K562 (cell line): Measurements from ENCODE around the gene CEP192. TPM values are rescaled to one million over a fixed set of nuclear protein-coding genes. Genes with fewer than 3 reads are reported as not detected.

Experiments used
- ATAC-seq: fragments of 200-7000 bp; cut with Tn5 transposase; 3 replicates; pipeline ENCODE4 v1.9.1; 2020; ENCODE audit warnings: moderate library complexity
- BruUV-seq: library from RNA; stranded (reverse); fragments of 400-500 nt; replicated peaks from 2 replicates; lab custom pipeline; 2021; lab: Mats Ljungman, UMichigan
- CTCF ChIA-PET: fragments of 300-600 bp; formaldehyde crosslinking; extraction: SDS; loops from one replicate; lab custom pipeline; 2021; ENCODE audit warnings: low intra/inter-chr PET ratio; lab: Yijun Ruan, JAX
- POLR2A ChIA-PET: fragments of 300-600, 350-650 bp; sonication (Branson Sonifier 250); formaldehyde crosslinking; extraction: SDS; loops from one replicate; lab custom pipeline; 2021; ENCODE audit warnings: antibody characterized with exemption, inconsistent platforms; lab: Yijun Ruan, JAX
- DNase-seq, 4 experiments: peaks; one replicate each; pipeline versions ENCODE4 v3.0.0 to v3.0.0-alpha.2; 2011 to 2018; ENCODE audit warnings: low spot score in 3 of 4, mixed read lengths in 3 of 4; ENCODE audit errors: extremely low read depth in 1 of 4
- FAIRE-seq: peaks from 2 replicates; lab custom pipeline; 2011; peaks lifted over from hg19 to GRCh38; lab: Jason Lieb, UNC
- H2AFZ ChIP-seq: 2 replicates; pipeline ENCODE4 v1.6.0; 2011; ENCODE audit warnings: low read depth, low read length, control low read depth, inconsistent platforms
- H3K27ac ChIP-seq: fragments of 200-600 bp; 3 replicates; pipeline ENCODE4 v1.8.0; 2011; ENCODE audit warnings: low read depth, mild to moderate bottlenecking, control low read depth, inconsistent platforms, low read length, moderate library complexity, mixed read lengths; ENCODE audit errors: extremely low read depth
- H3K27me3 ChIP-seq, 2 experiments: fragments of 300-600 bp in 1 of 2; 2 replicates in 1 of 2; 3 replicates in 1 of 2; pipeline versions ENCODE4 v1.6.0 to v1.8.0; 2011; ENCODE audit warnings: inconsistent platforms in 2 of 2, low read length in 2 of 2, mild to moderate bottlenecking in 1 of 2, mixed read lengths in 1 of 2, moderate library complexity in 1 of 2; ENCODE audit not compliant: control insufficient read depth in 2 of 2, insufficient read depth in 2 of 2
- H3K36me3 ChIP-seq: fragments of 300-600 bp; 3 replicates; pipeline ENCODE4 v1.8.0; 2011; ENCODE audit warnings: mild to moderate bottlenecking, low read length, inconsistent platforms; ENCODE audit not compliant: control insufficient read depth, insufficient read depth
- H3K4me1 ChIP-seq, 2 experiments: fragments of 200-600 bp in 1 of 2; replicated peaks in 1 of 2; 2 replicates in 1 of 2; 3 replicates in 1 of 2; pipeline versions ENCODE4 v1.5.1 to v1.8.0; 2011; ENCODE audit warnings: inconsistent platforms in 2 of 2, low read length in 2 of 2, mild to moderate bottlenecking in 1 of 2, mixed read lengths in 1 of 2, moderate library complexity in 1 of 2; ENCODE audit not compliant: control insufficient read depth in 2 of 2, insufficient read depth in 2 of 2
- H3K4me2 ChIP-seq: 2 replicates; pipeline ENCODE4 v1.6.1; 2011; ENCODE audit warnings: low read length, control low read depth, inconsistent platforms, mixed read lengths; ENCODE audit not compliant: insufficient read depth
- H3K4me3 ChIP-seq: fragments of 200-600 bp; sonication (generic), shearing (Covaris generic); 2 replicates; pipeline ENCODE4 v1.5.1; 2016; ENCODE audit warnings: control low read depth, inconsistent platforms
- H3K79me2 ChIP-seq: fragments of 200-600 bp; 3 replicates; pipeline ENCODE4 v1.8.0; 2011; ENCODE audit warnings: low read length, inconsistent platforms; ENCODE audit not compliant: control insufficient read depth, insufficient read depth
- H3K9ac ChIP-seq, 2 experiments: 2 replicates each; pipeline versions ENCODE4 v1.6.0 to v1.6.1; 2011; ENCODE audit warnings: low read depth in 2 of 2, low read length in 2 of 2, control low read depth in 1 of 2, inconsistent platforms in 1 of 2, mild to moderate bottlenecking in 1 of 2, mixed read lengths in 1 of 2; ENCODE audit not compliant: insufficient read depth in 1 of 2
- H3K9me1 ChIP-seq: one replicate; pipeline ENCODE4 v1.6.0; 2011; ENCODE audit warnings: inconsistent platforms, mild to moderate bottlenecking, low read length, moderate library complexity; ENCODE audit not compliant: control insufficient read depth, insufficient read depth
- H3K9me3 ChIP-seq: replicated peaks from 2 replicates; pipeline ENCODE4 v1.5.1; 2011; ENCODE audit warnings: low read depth, low read length, inconsistent platforms; ENCODE audit not compliant: control insufficient read depth, insufficient read depth
- H4K20me1 ChIP-seq: replicated peaks from 2 replicates; pipeline ENCODE4 v1.6.1; 2011; ENCODE audit warnings: low read length, inconsistent platforms, mixed read lengths; ENCODE audit not compliant: control insufficient read depth, insufficient read depth
- HOXB6 ChIP-seq: fragments of 250-450 bp; sonication (Bioruptor Pico); IDR thresholded peaks from 2 replicates; pipeline ENCODE4 v1.5.1; 2022; ENCODE audit warnings: mild to moderate bottlenecking, borderline replicate concordance
- NCOA1 ChIP-seq: fragments of 450-650 bp; IDR thresholded peaks from 2 replicates; pipeline ENCODE4 v1.6.1; 2016; ENCODE audit warnings: low read depth
- RBM14 ChIP-seq: fragments of 200-400 bp; formaldehyde crosslinking; IDR thresholded peaks from 2 replicates; pipeline ENCODE4 v1.6.1; 2018; ENCODE audit warnings: low read depth, mild to moderate bottlenecking, low read length, moderate library complexity, borderline replicate concordance; ENCODE audit not compliant: insufficient read depth
- ZNF696 ChIP-seq: fragments of 250-450 bp; sonication (Bioruptor Pico); conservative IDR thresholded peaks from 2 replicates; pipeline ENCODE4 v1.4.0; 2020; ENCODE audit warnings: mild to moderate bottlenecking, moderate library complexity
- WGBS: fragments of 100-300 bp; shearing (Covaris generic); methylation state at CpG from one replicate; pipeline ENCODE4 v1.1.6; 2016; ENCODE audit warnings: low coverage, mixed read lengths; ENCODE audit not compliant: insufficient coverage; ENCODE audit errors: missing lambda C conversion rate; 5-methylcytosine and 5-hydroxymethylcytosine counted together
- in situ Hi-C: fragments of 300-500 bp; cut with MboI; formaldehyde crosslinking; loops from 4 replicates; pipeline ENCODE4 v1.15.0; 2018; ENCODE audit warnings: inconsistent platforms, mixed read lengths
- intact Hi-C: fragments of 100-400 bp; cut with micrococcal nuclease; formaldehyde crosslinking; loops from 2 replicates; pipeline ENCODE4 v1.14.2; 2022
- polyA plus RNA-seq, 8 experiments: library from polyadenylated mRNA; depleted of rRNA in 4 of 8; stranded (reverse) in 5 of 8; unstranded in 3 of 8; fragments of >200 nt; fragmentation: Nextera tagmentation in 2 of 8; fragmentation: Illumina TruSeq in 1 of 8; extraction: Ambion mirVana in 2 of 8; extraction: Trizol in 1 of 8; gene quantifications; 2 replicates each; pipeline versions ENCODE4 v1.2.1 to v1.2.3, GENCODE V29; 2011 to 2014; ENCODE audit warnings: inconsistent platforms in 1 of 8, missing spikeins in 1 of 8
- total RNA-seq, 7 experiments: library from RNA; depleted of rRNA in 6 of 7; stranded (reverse); fragments of >200 nt in 6 of 7; fragmentation: Illumina TruSeq in 2 of 7; extraction: Trizol in 2 of 7; gene quantifications; 2 replicates each; pipeline versions ENCODE4 v1.2.1 to v1.2.3, GENCODE V29; 2011 to 2021; ENCODE audit warnings: low replicate concordance in 1 of 7
- TF ChIP-seq, protein P1 (sequence below): fragments of 450-650 bp; IDR thresholded peaks from 2 replicates; pipeline ENCODE4 v1.6.1; 2017; ENCODE audit warnings: antibody characterized with exemption
- TF ChIP-seq, protein P2 (sequence below): fragments of 450-650 bp; IDR thresholded peaks from 2 replicates; pipeline ENCODE4 v1.6.1; 2018; ENCODE audit not compliant: partially characterized antibody
- TF ChIP-seq, protein P3 (sequence below): fragments of 250-450 bp; sonication (Bioruptor Pico); IDR thresholded peaks from 2 replicates; pipeline ENCODE4 v1.5.0; 2021; ENCODE audit warnings: mild to moderate bottlenecking, borderline replicate concordance
- TF ChIP-seq, protein P4 (sequence below), 2 experiments: fragments of 450-650 bp in 1 of 2; IDR thresholded peaks; 2 replicates each; pipeline ENCODE4 v1.6.1; 2011 to 2017; ENCODE audit warnings: low read depth in 2 of 2, antibody characterized with exemption in 1 of 2, borderline replicate concordance in 1 of 2, low read length in 1 of 2, mild to moderate bottlenecking in 1 of 2, mixed read lengths in 1 of 2; ENCODE audit not compliant: control insufficient read depth in 1 of 2

Gene CEP192
- total and polyA plus RNA-seq, 9 of the 15 experiments (the other 6 are each of a cell fraction or from before 2014, with no cell fraction given) = 14.4 to 54.4 (median 35.8) TPM

DNA sequence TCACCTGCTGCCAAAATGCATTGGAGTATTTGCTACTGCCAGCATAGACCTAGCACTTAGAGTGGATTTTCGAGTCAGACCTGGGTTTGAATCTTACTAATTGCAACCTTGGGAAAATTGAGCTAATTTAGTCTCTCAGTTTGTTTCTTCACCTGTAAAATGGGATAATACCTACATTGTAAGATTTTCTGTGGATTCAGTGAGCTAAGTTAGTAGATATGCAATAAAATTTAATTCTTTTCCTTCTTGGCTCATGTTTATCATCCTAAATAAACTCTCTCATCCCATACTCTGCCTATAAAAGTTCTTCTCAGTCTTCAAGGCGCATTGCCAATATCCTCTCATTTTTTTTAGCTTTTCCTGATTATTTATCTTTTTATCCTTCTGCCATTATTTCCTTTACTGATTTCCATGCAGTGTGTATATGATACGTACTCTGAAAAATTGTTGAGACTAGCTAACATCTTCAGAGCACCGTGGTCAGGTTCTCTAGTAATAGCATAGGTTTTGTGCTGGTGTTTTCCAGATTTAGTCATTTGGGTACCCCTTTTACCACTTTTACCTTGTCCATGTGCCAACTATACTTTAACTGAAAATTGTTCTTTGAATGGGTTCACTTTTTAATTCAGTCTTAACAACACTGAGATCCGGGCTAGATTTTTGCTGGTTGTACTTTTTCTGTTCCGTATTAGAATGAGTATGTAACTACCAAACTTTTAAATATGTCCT is 7.3 kb downstream of the CEP192 start:
- ChIA-PET CTCF (no interaction called here), POLR2A (interaction anchor here (0.5 to 1.1 kb wide), 2 partner anchors 9 to 296 kb away, joined by 3 to 5 read pairs; partner anchors contain the start of gene CEP76)
- H3K27ac ChIP-seq = 0 out of 3 replicates have a peak overlapping the region, but pooled peaks have one; percentile 24
- in situ Hi-C loops (no loop called here), intact Hi-C loops (loop anchor here (10.0 kb wide), 1 partner anchor 114 kb away; the partner anchor contains the start of gene PTPN2)
- DNase-seq (no peak), FAIRE-seq (no peak), ATAC-seq (no peak)
- H3K36me3 ChIP-seq = peaks cover 72% of the 10 kb centered on the region
- BruUV-seq = no TSS peak
- H4K20me1 ChIP-seq = peaks cover 28% of the 10 kb centered on the region
- peaks cover 14% of the 10 kb centered on the region; the same call in 1 of the 2 replicates for H3K9me3 ChIP-seq
- no peaks in the 10 kb centered on the region for H3K27me3 ChIP-seq
- H3K79me2 ChIP-seq = peaks cover 86% of the 10 kb centered on the region
- no peak overlapping the region; a peak in 1 of 4 replicates for H3K9ac ChIP-seq
- H3K4me1 ChIP-seq = peaks cover 18 to 25% of the 10 kb centered on the region in 2 experiments
- no peak overlapping the region for H3K4me2 ChIP-seq
- H2AFZ ChIP-seq = no peak overlapping the region
- H3K9me1 ChIP-seq = peaks cover 6% of the 10 kb centered on the region
- no peak overlapping the region for H3K4me3 ChIP-seq
- WGBS = 79% methylated on average over 6 of the region's 6 CpGs
- no peak for TF ChIP-seq RBM14
- TF ChIP-seq, protein P1, sequence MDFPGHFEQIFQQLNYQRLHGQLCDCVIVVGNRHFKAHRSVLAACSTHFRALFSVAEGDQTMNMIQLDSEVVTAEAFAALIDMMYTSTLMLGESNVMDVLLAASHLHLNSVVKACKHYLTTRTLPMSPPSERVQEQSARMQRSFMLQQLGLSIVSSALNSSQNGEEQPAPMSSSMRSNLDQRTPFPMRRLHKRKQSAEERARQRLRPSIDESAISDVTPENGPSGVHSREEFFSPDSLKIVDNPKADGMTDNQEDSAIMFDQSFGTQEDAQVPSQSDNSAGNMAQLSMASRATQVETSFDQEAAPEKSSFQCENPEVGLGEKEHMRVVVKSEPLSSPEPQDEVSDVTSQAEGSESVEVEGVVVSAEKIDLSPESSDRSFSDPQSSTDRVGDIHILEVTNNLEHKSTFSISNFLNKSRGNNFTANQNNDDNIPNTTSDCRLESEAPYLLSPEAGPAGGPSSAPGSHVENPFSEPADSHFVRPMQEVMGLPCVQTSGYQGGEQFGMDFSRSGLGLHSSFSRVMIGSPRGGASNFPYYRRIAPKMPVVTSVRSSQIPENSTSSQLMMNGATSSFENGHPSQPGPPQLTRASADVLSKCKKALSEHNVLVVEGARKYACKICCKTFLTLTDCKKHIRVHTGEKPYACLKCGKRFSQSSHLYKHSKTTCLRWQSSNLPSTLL = no peak
- no peak for TF ChIP-seq ZNF696 (CRISPR knock-in tag)
- TF ChIP-seq, protein P2, sequence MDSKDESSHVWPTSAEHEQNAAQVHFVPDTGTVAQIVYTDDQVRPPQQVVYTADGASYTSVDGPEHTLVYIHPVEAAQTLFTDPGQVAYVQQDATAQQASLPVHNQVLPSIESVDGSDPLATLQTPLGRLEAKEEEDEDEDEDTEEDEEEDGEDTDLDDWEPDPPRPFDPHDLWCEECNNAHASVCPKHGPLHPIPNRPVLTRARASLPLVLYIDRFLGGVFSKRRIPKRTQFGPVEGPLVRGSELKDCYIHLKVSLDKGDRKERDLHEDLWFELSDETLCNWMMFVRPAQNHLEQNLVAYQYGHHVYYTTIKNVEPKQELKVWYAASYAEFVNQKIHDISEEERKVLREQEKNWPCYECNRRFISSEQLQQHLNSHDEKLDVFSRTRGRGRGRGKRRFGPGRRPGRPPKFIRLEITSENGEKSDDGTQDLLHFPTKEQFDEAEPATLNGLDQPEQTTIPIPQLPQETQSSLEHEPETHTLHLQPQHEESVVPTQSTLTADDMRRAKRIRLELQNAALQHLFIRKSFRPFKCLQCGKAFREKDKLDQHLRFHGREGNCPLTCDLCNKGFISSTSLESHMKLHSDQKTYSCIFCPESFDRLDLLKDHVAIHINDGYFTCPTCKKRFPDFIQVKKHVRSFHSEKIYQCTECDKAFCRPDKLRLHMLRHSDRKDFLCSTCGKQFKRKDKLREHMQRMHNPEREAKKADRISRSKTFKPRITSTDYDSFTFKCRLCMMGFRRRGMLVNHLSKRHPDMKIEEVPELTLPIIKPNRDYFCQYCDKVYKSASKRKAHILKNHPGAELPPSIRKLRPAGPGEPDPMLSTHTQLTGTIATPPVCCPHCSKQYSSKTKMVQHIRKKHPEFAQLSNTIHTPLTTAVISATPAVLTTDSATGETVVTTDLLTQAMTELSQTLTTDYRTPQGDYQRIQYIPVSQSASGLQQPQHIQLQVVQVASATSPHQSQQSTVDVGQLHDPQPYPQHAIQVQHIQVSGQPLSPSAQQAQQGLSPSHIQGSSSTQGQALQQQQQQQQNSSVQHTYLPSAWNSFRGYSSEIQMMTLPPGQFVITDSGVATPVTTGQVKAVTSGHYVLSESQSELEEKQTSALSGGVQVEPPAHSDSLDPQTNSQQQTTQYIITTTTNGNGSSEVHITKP = no peak
- TF ChIP-seq, protein P3, sequence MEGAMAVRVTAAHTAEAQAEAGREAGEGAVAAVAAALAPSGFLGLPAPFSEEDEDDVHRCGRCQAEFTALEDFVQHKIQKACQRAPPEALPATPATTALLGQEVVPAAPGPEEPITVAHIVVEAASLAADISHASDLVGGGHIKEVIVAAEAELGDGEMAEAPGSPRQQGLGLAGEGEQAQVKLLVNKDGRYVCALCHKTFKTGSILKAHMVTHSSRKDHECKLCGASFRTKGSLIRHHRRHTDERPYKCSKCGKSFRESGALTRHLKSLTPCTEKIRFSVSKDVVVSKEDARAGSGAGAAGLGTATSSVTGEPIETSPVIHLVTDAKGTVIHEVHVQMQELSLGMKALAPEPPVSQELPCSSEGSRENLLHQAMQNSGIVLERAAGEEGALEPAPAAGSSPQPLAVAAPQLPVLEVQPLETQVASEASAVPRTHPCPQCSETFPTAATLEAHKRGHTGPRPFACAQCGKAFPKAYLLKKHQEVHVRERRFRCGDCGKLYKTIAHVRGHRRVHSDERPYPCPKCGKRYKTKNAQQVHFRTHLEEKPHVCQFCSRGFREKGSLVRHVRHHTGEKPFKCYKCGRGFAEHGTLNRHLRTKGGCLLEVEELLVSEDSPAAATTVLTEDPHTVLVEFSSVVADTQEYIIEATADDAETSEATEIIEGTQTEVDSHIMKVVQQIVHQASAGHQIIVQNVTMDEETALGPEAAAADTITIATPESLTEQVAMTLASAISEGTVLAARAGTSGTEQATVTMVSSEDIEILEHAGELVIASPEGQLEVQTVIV (CRISPR knock-in tag) = no peak
- TF ChIP-seq NCOA1 = no peak
- TF ChIP-seq, protein P4, sequence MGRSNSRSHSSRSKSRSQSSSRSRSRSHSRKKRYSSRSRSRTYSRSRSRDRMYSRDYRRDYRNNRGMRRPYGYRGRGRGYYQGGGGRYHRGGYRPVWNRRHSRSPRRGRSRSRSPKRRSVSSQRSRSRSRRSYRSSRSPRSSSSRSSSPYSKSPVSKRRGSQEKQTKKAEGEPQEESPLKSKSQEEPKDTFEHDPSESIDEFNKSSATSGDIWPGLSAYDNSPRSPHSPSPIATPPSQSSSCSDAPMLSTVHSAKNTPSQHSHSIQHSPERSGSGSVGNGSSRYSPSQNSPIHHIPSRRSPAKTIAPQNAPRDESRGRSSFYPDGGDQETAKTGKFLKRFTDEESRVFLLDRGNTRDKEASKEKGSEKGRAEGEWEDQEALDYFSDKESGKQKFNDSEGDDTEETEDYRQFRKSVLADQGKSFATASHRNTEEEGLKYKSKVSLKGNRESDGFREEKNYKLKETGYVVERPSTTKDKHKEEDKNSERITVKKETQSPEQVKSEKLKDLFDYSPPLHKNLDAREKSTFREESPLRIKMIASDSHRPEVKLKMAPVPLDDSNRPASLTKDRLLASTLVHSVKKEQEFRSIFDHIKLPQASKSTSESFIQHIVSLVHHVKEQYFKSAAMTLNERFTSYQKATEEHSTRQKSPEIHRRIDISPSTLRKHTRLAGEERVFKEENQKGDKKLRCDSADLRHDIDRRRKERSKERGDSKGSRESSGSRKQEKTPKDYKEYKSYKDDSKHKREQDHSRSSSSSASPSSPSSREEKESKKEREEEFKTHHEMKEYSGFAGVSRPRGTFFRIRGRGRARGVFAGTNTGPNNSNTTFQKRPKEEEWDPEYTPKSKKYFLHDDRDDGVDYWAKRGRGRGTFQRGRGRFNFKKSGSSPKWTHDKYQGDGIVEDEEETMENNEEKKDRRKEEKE (IDR thresholded peaks at IDR 0.05; ENCODE audit: borderline replicate concordance in 1 of 2, control insufficient read depth in 1 of 2, low read depth in 2 of 2, low read length in 1 of 2) = no peak
- no peak for TF ChIP-seq HOXB6 (CRISPR knock-in tag)
